ENCODE results near the gene COL6A1.
A peak's percentile ranks its signal among the peaks of the same experiment; 100 is the strongest.

The COL6A1 gene

DNA sequence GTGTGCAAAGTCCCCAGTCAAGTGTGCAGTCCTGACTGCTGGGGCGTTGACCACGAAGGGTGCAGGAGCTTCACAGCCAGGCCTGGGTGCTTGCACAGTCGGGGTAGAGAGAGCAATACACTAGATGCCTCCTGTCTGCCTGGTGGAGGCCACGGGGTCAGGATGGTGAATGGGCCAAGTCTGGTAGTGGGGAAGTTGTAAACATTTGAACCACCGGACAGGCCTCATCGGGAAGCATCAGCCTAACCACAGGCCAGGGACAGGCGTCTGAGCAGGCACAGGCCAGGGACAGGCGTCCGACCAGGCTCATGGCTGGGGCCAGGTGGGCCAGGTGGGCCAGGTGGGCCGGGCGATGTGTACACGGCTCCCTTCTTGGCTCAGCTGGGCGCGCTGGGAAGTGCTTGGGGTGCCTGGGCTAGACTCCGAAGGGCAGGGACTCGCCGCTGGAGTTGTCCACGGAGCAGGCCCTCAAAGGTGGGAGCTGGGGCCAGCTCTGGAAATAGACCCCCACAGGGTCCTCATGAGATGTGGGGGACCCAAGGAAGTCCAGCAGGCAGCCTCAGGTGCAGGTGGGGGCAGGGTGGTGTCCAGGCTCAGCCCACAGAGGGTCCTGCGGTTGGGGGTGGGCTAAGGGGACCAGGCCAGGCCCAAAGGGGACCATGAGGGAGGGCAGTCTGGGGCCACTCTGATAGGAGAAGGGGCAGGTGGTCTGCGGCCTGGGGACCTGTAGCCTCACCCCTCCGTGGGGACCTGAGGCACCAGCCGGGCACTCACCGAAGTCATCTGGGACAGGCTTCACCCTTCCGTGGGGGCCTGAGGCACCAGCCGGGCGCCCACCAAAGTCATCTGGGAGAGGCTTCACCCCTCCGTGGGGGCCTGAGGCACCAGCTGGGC lies 15.0 kb downstream of the COL6A1 start:
- Histone ChIP-seq H3K27ac (ENCODE audit: insufficient read depth, low read length, poor library complexity, severe bottlenecking) (no peak overlapping the region), H3K27me3 (replicated peaks; ENCODE audit: control insufficient read depth, insufficient read depth, low read length, poor library complexity, severe bottlenecking) (no peaks in the 10 kb centered on the region), H3K9me3 (ENCODE audit: control insufficient read depth, low read length) (no peaks in the 10 kb centered on the region), H3K4me1 (ENCODE audit: control insufficient read depth, insufficient read depth, low read length, poor library complexity, severe bottlenecking) (no peaks in the 10 kb centered on the region), H3K36me3 (ENCODE audit: control insufficient read depth, insufficient read depth, low read length) (no peaks in the 10 kb centered on the region), H3K4me3 (ENCODE audit: insufficient read depth, low read depth, low read length, poor library complexity, severe bottlenecking) (no peak overlapping the region)
- DNase-seq, result no peak

DNA sequence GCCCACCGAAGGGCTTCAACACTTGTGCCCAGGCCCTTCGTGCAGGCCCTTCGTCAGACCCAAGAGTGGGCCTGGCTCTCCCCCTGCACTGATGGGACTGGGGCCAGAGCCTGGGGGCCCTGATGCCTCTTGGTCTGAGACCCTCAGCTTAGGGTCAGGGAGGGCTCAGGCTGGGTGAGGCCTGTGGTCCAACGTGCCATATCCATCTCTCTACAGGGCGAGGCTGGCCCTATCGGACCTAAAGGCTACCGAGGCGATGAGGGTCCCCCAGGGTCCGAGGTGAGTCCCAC lies 15.6 kb downstream of the COL6A1 start:
- Histone ChIP-seq H3K4me3 (ENCODE audit: insufficient read depth, low read depth, low read length, poor library complexity, severe bottlenecking) (no peak overlapping the region), H3K4me1 (ENCODE audit: control insufficient read depth, insufficient read depth, low read length, poor library complexity, severe bottlenecking) (no peaks in the 10 kb centered on the region), H3K36me3 (ENCODE audit: control insufficient read depth, insufficient read depth, low read length) (no peaks in the 10 kb centered on the region), H3K27ac (ENCODE audit: insufficient read depth, low read length, poor library complexity, severe bottlenecking) (no peak overlapping the region), H3K9me3 (ENCODE audit: control insufficient read depth, low read length) (no peaks in the 10 kb centered on the region), H3K27me3 (replicated peaks; ENCODE audit: control insufficient read depth, insufficient read depth, low read length, poor library complexity, severe bottlenecking) (no peaks in the 10 kb centered on the region)
- DNase-seq, result no peak

DNA sequence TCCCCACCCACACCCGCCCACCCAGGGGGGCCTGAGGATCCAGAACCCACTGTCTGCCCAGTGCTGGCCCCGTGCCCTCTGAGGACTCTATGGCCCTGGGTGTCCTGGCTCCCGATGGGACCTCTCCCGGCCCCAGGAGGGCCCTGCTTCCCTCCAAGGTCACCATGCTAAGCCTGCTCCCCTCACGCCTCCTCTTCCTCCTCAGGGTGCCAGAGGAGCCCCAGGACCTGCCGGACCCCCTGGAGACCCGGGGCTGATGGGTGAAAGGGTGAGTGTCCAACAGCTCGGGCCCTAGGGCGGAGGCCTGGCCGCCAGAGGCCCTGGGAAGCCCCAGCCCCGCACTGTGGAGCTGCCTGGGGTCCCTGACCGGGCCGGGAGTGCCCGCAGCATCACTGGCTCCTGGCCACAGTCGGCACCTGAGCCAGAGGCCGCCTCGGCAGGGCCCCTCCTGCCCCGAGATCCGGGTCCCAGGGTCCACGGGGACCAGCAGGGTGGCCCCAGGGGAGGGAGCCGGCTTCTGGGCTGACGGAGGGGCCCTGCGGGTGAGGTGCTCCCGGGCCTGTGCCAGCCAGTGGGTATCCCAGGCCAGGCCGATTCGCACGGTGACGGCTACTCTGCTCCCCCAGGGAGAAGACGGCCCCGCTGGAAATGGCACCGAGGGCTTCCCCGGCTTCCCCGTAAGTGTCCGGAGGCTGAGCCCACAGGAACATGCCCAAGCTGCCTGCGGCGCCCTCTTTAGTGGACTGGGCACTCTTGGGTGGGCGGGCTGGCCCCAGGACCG lies 16.1 kb downstream of the COL6A1 start:
- no peak for DNase-seq
- Histone ChIP-seq H3K27me3 (replicated peaks; ENCODE audit: control insufficient read depth, insufficient read depth, low read length, poor library complexity, severe bottlenecking) (no peaks in the 10 kb centered on the region), H3K9me3 (ENCODE audit: control insufficient read depth, low read length) (no peaks in the 10 kb centered on the region), H3K4me1 (ENCODE audit: control insufficient read depth, insufficient read depth, low read length, poor library complexity, severe bottlenecking) (no peaks in the 10 kb centered on the region), H3K36me3 (ENCODE audit: control insufficient read depth, insufficient read depth, low read length) (no peaks in the 10 kb centered on the region), H3K27ac (ENCODE audit: insufficient read depth, low read length, poor library complexity, severe bottlenecking) (no peak overlapping the region), H3K4me3 (ENCODE audit: insufficient read depth, low read depth, low read length, poor library complexity, severe bottlenecking) (no peak overlapping the region)

DNA sequence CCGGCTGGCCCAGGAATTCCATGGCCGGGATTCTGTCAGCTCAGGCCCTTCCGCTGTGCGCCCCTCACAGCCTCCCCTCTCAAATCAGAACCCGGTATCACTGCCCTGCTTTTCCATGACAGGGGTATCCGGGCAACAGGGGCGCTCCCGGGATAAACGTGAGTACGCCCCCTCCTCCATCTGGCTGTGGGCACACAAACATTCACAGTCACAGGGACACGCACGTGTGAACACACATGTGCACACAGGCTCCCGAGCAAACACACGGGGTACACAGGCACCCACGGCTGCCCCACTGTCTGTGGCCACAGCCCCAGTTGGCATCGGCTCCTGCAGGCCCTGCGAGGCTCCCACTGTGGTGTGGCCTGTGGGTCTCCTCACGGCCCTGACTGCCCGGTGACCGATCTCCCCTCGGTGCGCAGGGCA lies 16.7 kb downstream of the COL6A1 start:
- Histone ChIP-seq H3K36me3 (ENCODE audit: control insufficient read depth, insufficient read depth, low read length) (no peaks in the 10 kb centered on the region), H3K9me3 (ENCODE audit: control insufficient read depth, low read length) (no peaks in the 10 kb centered on the region), H3K4me3 (ENCODE audit: insufficient read depth, low read depth, low read length, poor library complexity, severe bottlenecking) (no peak overlapping the region), H3K27ac (ENCODE audit: insufficient read depth, low read length, poor library complexity, severe bottlenecking) (no peak overlapping the region), H3K27me3 (replicated peaks; ENCODE audit: control insufficient read depth, insufficient read depth, low read length, poor library complexity, severe bottlenecking) (no peaks in the 10 kb centered on the region), H3K4me1 (ENCODE audit: control insufficient read depth, insufficient read depth, low read length, poor library complexity, severe bottlenecking) (no peaks in the 10 kb centered on the region)
- DNase-seq, result peak in 1 of 3 donors; percentile 0

DNA sequence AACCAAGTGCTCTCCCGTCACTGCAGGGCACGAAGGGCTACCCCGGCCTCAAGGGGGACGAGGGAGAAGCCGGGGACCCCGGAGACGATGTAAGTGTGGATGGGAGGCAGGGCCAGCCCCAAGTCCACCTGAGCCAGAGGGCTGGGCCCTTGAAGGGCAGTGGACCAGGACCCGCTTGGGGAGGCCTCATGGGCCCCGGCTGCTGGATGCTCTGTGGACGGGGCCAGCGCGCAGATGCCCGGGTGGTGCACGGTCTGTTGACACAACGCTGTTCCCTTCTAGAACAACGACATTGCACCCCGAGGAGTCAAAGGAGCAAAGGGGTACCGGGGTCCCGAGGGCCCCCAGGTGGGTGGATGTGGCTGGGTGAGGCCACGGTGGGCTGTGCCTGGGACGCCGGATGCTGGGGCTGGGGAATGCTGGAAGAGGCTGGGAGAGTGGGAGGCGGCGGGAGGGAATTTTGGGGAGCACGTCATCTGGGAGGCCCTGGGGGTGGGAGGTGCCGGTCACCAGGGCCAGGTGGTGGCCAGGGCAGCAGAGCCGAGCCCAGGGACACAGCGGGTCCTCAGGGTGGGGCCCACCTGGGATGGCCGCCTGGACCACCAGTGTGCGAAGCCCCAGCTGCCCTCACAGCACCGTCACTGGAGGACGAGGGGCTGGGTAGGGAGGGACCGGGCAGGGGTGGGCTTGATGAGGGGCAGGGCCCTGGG lies 17.5 kb downstream of the COL6A1 start:
- Histone ChIP-seq H3K4me1 (ENCODE audit: control insufficient read depth, insufficient read depth, low read length, poor library complexity, severe bottlenecking) (no peaks in the 10 kb centered on the region), H3K9me3 (ENCODE audit: control insufficient read depth, low read length) (no peaks in the 10 kb centered on the region), H3K27ac (ENCODE audit: insufficient read depth, low read length, poor library complexity, severe bottlenecking) (no peak overlapping the region), H3K4me3 (ENCODE audit: insufficient read depth, low read depth, low read length, poor library complexity, severe bottlenecking) (no peak overlapping the region), H3K36me3 (ENCODE audit: control insufficient read depth, insufficient read depth, low read length) (no peaks in the 10 kb centered on the region), H3K27me3 (replicated peaks; ENCODE audit: control insufficient read depth, insufficient read depth, low read length, poor library complexity, severe bottlenecking) (no peaks in the 10 kb centered on the region)
- DNase-seq, result no peak

DNA sequence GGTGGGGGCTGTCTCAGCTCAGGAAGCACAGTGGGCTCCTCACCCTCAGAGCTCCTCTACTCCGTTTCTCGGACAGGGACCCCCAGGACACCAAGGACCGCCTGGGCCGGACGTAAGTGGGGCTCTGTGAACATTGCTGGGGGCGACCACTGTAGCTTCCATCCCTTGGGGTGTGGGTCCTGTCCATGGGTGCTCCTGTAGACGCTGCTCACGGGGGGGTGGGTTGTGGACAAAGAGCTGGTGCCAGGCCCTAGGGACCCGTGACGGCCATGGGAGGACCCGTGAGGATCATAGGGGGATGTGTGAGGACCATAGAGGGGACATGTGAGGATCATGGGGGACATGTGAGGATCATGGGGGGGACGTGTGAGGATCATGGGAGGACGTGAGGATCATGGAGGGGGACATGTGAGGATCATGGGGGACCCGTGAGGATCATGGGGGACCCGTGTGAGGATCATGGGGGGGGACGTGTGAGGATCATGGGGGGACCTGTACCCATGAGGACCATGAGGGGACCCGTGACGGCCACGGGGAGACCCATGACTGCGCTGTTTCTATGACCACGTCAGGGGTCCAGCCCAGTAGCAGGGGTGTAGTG lies 18.1 kb downstream of the COL6A1 start:
- Histone ChIP-seq H3K27me3 (replicated peaks; ENCODE audit: control insufficient read depth, insufficient read depth, low read length, poor library complexity, severe bottlenecking) (no peaks in the 10 kb centered on the region), H3K27ac (ENCODE audit: insufficient read depth, low read length, poor library complexity, severe bottlenecking) (no peak overlapping the region), H3K9me3 (ENCODE audit: control insufficient read depth, low read length) (no peaks in the 10 kb centered on the region), H3K4me3 (ENCODE audit: insufficient read depth, low read depth, low read length, poor library complexity, severe bottlenecking) (no peak overlapping the region), H3K36me3 (ENCODE audit: control insufficient read depth, insufficient read depth, low read length) (no peaks in the 10 kb centered on the region), H3K4me1 (ENCODE audit: control insufficient read depth, insufficient read depth, low read length, poor library complexity, severe bottlenecking) (no peaks in the 10 kb centered on the region)
- DNase-seq, result no peak

DNA sequence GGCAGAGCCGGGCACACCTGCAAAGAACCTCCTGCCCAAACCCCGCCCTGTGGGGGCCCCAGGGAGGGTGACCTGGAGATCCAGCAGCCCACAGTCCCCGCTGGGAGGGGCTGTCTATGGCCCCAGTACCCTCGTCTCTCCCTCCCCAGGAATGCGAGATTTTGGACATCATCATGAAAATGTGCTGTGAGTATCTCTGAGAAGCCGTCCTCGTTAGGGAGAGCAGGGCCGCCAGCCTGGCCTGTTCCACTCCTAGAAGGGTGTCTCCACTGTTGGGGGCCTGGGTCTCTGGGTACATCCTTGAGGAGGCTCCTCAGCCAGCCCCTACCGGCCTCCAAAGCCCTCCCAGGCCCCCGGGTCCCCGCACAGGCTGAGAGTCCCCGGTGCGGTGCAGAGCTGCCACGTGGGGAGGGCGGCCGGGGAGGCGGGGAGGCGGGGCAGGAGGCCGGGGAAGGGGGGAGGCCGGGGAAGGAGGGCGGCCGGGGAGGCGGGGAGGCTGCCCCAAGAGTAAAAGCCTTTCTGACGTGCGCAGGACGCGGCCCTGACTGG lies 18.7 kb downstream of the COL6A1 start:
- H3K36me3 ChIP-seq (ENCODE audit: control insufficient read depth, insufficient read depth, low read length), result no peaks in the 10 kb centered on the region
- no peak for DNase-seq

DNA sequence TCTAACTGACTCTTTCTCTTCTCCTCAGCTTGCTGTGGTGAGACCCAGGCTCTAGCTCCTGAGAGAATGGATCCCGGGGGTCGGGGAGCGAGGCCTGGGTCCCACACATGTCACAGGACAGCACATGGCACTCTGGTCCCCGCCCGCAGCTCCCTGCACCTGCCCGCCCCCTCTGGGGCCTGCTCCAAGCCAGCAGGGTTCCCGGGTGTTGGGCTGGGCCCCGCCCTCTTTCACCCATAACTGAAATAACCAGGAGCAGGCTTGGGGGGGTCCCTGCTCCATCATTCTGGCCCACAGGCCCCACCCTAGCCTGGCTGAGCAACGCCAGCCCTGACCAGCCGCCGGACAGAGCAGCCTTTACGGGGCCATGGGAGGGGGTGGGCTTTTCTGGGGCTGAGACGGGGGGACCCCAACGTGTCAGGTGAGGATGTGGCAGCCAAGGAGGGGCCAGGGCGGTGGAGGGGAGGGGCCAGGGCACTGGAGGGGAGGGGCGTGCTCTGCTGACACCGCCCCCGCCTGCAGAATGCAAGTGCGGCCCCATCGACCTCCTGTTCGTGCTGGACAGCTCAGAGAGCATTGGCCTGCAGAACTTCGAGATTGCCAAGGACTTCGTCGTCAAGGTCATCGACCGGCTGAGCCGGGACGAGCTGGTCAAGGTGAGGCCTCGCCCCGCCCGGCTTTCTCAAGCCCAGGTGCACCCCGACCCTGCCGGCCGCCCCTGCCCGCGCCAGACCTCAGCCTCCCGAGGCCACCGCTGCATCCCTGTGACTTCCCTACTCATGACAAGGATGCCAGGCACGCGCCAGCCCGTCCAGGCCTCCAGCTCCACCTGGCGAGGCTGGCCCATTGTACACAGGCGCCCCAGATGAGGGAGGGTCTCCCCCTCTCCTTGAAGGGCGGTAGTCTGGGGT lies 19.4 kb downstream of the COL6A1 start:
- Histone ChIP-seq H3K4me1 (ENCODE audit: control insufficient read depth, insufficient read depth, low read length, poor library complexity, severe bottlenecking) (no peaks in the 10 kb centered on the region), H3K9me3 (ENCODE audit: control insufficient read depth, low read length) (no peaks in the 10 kb centered on the region), H3K4me3 (ENCODE audit: insufficient read depth, low read depth, low read length, poor library complexity, severe bottlenecking) (no peak overlapping the region), H3K27me3 (replicated peaks; ENCODE audit: control insufficient read depth, insufficient read depth, low read length, poor library complexity, severe bottlenecking) (no peaks in the 10 kb centered on the region), H3K36me3 (ENCODE audit: control insufficient read depth, insufficient read depth, low read length) (no peaks in the 10 kb centered on the region), H3K27ac (ENCODE audit: insufficient read depth, low read length, poor library complexity, severe bottlenecking) (no peak overlapping the region)
- DNase-seq, result no peak

More for the DNA sequence above, 18.7 kb downstream of the COL6A1 start:
- Histone ChIP-seq H3K27me3 (replicated peaks; ENCODE audit: control insufficient read depth, insufficient read depth, low read length, poor library complexity, severe bottlenecking) (no peaks in the 10 kb centered on the region), H3K4me1 (ENCODE audit: control insufficient read depth, insufficient read depth, low read length, poor library complexity, severe bottlenecking) (no peaks in the 10 kb centered on the region), H3K27ac (ENCODE audit: insufficient read depth, low read length, poor library complexity, severe bottlenecking) (no peak overlapping the region), H3K4me3 (ENCODE audit: insufficient read depth, low read depth, low read length, poor library complexity, severe bottlenecking) (no peak overlapping the region), H3K9me3 (ENCODE audit: control insufficient read depth, low read length) (no peaks in the 10 kb centered on the region)
